ENCODE results near the gene C1QTNF12.

DNA sequence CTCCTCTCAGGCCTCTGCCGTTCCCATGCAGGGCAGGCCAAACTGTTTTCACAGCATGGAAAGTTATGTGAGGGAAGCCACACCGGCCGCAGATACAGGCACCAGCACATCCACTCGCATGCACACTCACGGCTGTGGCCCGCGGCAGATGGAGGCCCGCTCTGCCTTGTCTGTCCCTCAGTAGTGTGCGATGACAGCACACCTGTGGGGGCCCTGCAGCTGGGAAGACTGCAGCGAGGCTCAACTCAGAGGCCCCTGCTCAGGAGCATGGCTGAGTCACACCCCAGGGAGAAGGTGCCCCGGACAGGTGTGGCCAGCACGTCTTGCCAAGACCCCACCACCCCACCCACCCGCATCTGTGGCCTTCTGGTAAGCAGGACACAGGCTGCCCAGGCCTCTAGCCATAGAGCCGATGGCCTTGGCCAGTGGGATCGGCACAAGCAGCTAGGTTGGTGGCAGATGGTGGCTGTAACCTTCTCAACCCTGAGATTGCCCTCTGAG is 28.5 kb upstream of the C1QTNF12 start:
- TF ChIP-seq CTCF (conservative IDR thresholded peaks at IDR 0.05) (no peak), ZFX (IDR thresholded peaks at IDR 0.05) (no peak)

All from C4-2B (cell line).